K562 (cell line): ENCODE measurements around the gene SDC3. TPM values are rescaled to one million over a fixed set of nuclear protein-coding genes. Genes with fewer than 3 reads are reported as not detected.

Experiments used
- BCL6 ChIP-seq: fragments of 250-450 bp; sonication (Bioruptor Pico); IDR thresholded peaks from 2 replicates; pipeline ENCODE4 v1.4.0; 2020
- ETV5 ChIP-seq: sonication (generic); formaldehyde crosslinking; IDR thresholded peaks from 2 replicates; pipeline ENCODE4 v1.4.0; 2020; ENCODE audit warnings: low read depth, mild to moderate bottlenecking, missing genetic modification reagents
- JUND ChIP-seq, 2 experiments: IDR thresholded peaks; 2 replicates in 1 of 2; 3 replicates in 1 of 2; pipeline ENCODE4 v1.6.1; 2011; ENCODE audit warnings: borderline replicate concordance in 2 of 2, low read depth in 2 of 2, low read length in 2 of 2, improper control_type of control experiment in 1 of 2, missing biosample characterization in 1 of 2, missing genetic modification characterization in 1 of 2, missing genetic modification reagents in 1 of 2
- KLF6 ChIP-seq: fragments of 250-450 bp; sonication (Bioruptor Pico); IDR thresholded peaks from 2 replicates; pipeline ENCODE4 v1.4.0; 2020; ENCODE audit warnings: mild to moderate bottlenecking, moderate library complexity, borderline replicate concordance
- MLX ChIP-seq, 2 experiments: fragments of 450-650 bp in 1 of 2; sonication (generic) in 1 of 2; formaldehyde crosslinking; conservative IDR thresholded peaks; 2 replicates each; pipeline versions ENCODE4 v1.4.0 to v1.8.1; 2020 to 2022; ENCODE audit warnings: mild to moderate bottlenecking in 1 of 2, missing genetic modification reagents in 1 of 2
- PML ChIP-seq: IDR thresholded peaks from 2 replicates; pipeline ENCODE4 v1.6.1; 2012; ENCODE audit warnings: low read length, inconsistent platforms
- PRDM10 ChIP-seq: fragments of 450-650 bp; IDR thresholded peaks from 2 replicates; pipeline ENCODE4 v1.6.1; 2018; ENCODE audit not compliant: partially characterized antibody
- PYGO2 ChIP-seq: fragments of 450-650 bp; IDR thresholded peaks from 2 replicates; pipeline ENCODE4 v1.6.1; 2016; ENCODE audit warnings: mild to moderate bottlenecking, missing genetic modification characterization, moderate library complexity, missing compliant biosample characterization
- SMAD4 ChIP-seq: fragments of 250-450 bp; sonication (Bioruptor Pico); conservative IDR thresholded peaks from 2 replicates; pipeline ENCODE4 v1.8.0; 2021; ENCODE audit warnings: inconsistent platforms, mild to moderate bottlenecking, moderate library complexity
- UBTF ChIP-seq, 2 experiments: IDR thresholded peaks; 2 replicates each; pipeline ENCODE4 v1.6.1; 2012; ENCODE audit warnings: improper control_type of control experiment in 2 of 2, low read depth in 2 of 2, low read length in 2 of 2, borderline replicate concordance in 1 of 2
- USF2 ChIP-seq: sonication (generic); formaldehyde crosslinking; IDR thresholded peaks from 2 replicates; pipeline ENCODE4 v1.5.0; 2020; ENCODE audit warnings: missing genetic modification reagents
- ZBTB2 ChIP-seq: fragments of 450-650 bp; IDR thresholded peaks from 2 replicates; pipeline ENCODE4 v1.6.1; 2016; ENCODE audit warnings: antibody characterized with exemption
- ZFP91 ChIP-seq: sonication (generic); formaldehyde crosslinking; IDR thresholded peaks from 2 replicates; pipeline ENCODE4 v1.8.0; 2022; ENCODE audit warnings: mild to moderate bottlenecking, missing genetic modification reagents
- ZNF583 ChIP-seq: fragments of 250-450 bp; sonication (Bioruptor Pico); IDR thresholded peaks from 2 replicates; pipeline ENCODE4 v1.4.0; 2020
- ZNF778 ChIP-seq: fragments of 450-650 bp; formaldehyde crosslinking; IDR thresholded peaks from 2 replicates; pipeline ENCODE4 v1.4.0; 2020; ENCODE audit warnings: mild to moderate bottlenecking, moderate library complexity
- polyA plus RNA-seq, 8 experiments: library from polyadenylated mRNA; depleted of rRNA in 4 of 8; stranded (reverse) in 5 of 8; unstranded in 3 of 8; fragments of >200 nt; fragmentation: Nextera tagmentation in 2 of 8; fragmentation: Illumina TruSeq in 1 of 8; extraction: Ambion mirVana in 2 of 8; extraction: Trizol in 1 of 8; gene quantifications; 2 replicates each; pipeline versions ENCODE4 v1.2.1 to v1.2.3, GENCODE V29; 2011 to 2014; ENCODE audit warnings: inconsistent platforms in 1 of 8, missing spikeins in 1 of 8
- total RNA-seq, 7 experiments: library from RNA; depleted of rRNA in 6 of 7; stranded (reverse); fragments of >200 nt in 6 of 7; fragmentation: Illumina TruSeq in 2 of 7; extraction: Trizol in 2 of 7; gene quantifications; 2 replicates each; pipeline versions ENCODE4 v1.2.1 to v1.2.3, GENCODE V29; 2011 to 2021; ENCODE audit warnings: low replicate concordance in 1 of 7

SDC3 gene
- total and polyA plus RNA-seq, 9 of the 15 experiments (the other 6 are each of a cell fraction or from before 2014, with no cell fraction given) = 0.38 to 44.1 (median 12.1) TPM

GRCh38 chr1:30895944-30896660, 12.5 kb downstream of the SDC3 start (continued):
- peak; percentile 50; the same call in 1 of the 2 replicates for TF ChIP-seq KLF6 (CRISPR knock-in tag)
- peak; percentile 1 to 41; a peak in 1 of 4 replicates for TF ChIP-seq UBTF (IDR thresholded peaks at IDR 0.05; ENCODE audit: borderline replicate concordance in 1 of 2, low read depth in 2 of 2, low read length in 2 of 2)
- no peak for TF ChIP-seq PYGO2 (tag)
- TF ChIP-seq SMAD4 (CRISPR knock-in tag) = peak; percentile 65
- TF ChIP-seq PML = no peak
- peak; percentile 74 for TF ChIP-seq JUND (IDR thresholded peaks at IDR 0.05; ENCODE audit: borderline replicate concordance, low read depth, low read length)
- 0 out of 3 replicates have a peak, but pooled peaks have one; percentile 34 for TF ChIP-seq JUND (tag; IDR thresholded peaks at IDR 0.05; ENCODE audit: borderline replicate concordance, low read depth, low read length)
- no peak for TF ChIP-seq ZNF583 (CRISPR knock-in tag)
- TF ChIP-seq ZFP91 (CRISPR knock-in tag) = 0 out of 2 replicates have a peak, but pooled peaks have one; percentile 38
- TF ChIP-seq PRDM10 = peak; percentile 74
- no peak for TF ChIP-seq ZNF778 (CRISPR knock-in tag)
- TF ChIP-seq ETV5 (CRISPR knock-in tag) = no peak
- TF ChIP-seq BCL6 (CRISPR knock-in tag) = no peak
- no peak for TF ChIP-seq MLX (CRISPR knock-in tag; conservative IDR thresholded peaks at IDR 0.05)
- no peak for TF ChIP-seq USF2 (CRISPR knock-in tag)
- TF ChIP-seq ZBTB2 = no peak
